H9 (cell line): ENCODE data around the gene GALNT17. TPM values are rescaled to one million over a fixed set of nuclear protein-coding genes. Genes with fewer than 3 reads are reported as not detected.
A peak's percentile ranks its signal among the peaks of the same experiment; 100 is the strongest.

Experiments used
- DNase-seq: peaks from one replicate; pipeline ENCODE4 v3.0.0-alpha.2; 2017
- H2AFZ ChIP-seq: one replicate; pipeline ENCODE4 v1.6.1; 2013; ENCODE audit warnings: mild to moderate bottlenecking, low read length, control low read depth, moderate library complexity
- H2AK5ac ChIP-seq: 2 replicates; pipeline ENCODE4 v1.6.1; 2013; ENCODE audit warnings: low read length, control low read depth, mixed read lengths; ENCODE audit not compliant: insufficient read length
- H2BK120ac ChIP-seq: one replicate; pipeline ENCODE4 v1.6.1; 2013; ENCODE audit warnings: low read depth, mild to moderate bottlenecking, low read length, control low read depth, inconsistent platforms; ENCODE audit not compliant: poor library complexity, severe bottlenecking
- H2BK12ac ChIP-seq: 2 replicates; pipeline ENCODE4 v1.6.1; 2013; ENCODE audit warnings: low read length, control low read depth, mixed read lengths, low read depth; ENCODE audit not compliant: insufficient read length
- H2BK15ac ChIP-seq: 2 replicates; pipeline ENCODE4 v1.6.1; 2013; ENCODE audit warnings: low read depth, low read length, control low read depth
- H2BK20ac ChIP-seq: one replicate; pipeline ENCODE4 v1.6.1; 2013; ENCODE audit warnings: low read depth, mild to moderate bottlenecking, low read length, control low read depth, inconsistent platforms; ENCODE audit not compliant: poor library complexity, severe bottlenecking
- H2BK5ac ChIP-seq: 2 replicates; pipeline ENCODE4 v1.6.1; 2013; ENCODE audit warnings: low read length, control low read depth, mixed read lengths; ENCODE audit not compliant: insufficient read length
- H3K14ac ChIP-seq: 2 replicates; pipeline ENCODE4 v1.6.1; 2013; ENCODE audit warnings: low read length, control low read depth; ENCODE audit not compliant: insufficient read depth
- H3K18ac ChIP-seq: 2 replicates; pipeline ENCODE4 v1.6.1; 2013; ENCODE audit warnings: low read depth, mild to moderate bottlenecking, mixed read lengths, low read length, control low read depth; ENCODE audit not compliant: insufficient read length
- H3K23ac ChIP-seq: 2 replicates; pipeline ENCODE4 v1.6.1; 2013; ENCODE audit warnings: low read length, control low read depth, mixed read lengths, low read depth; ENCODE audit not compliant: insufficient read length
- H3K23me2 ChIP-seq: 2 replicates; pipeline ENCODE4 v1.6.1; 2013; ENCODE audit warnings: low read depth, mild to moderate bottlenecking, mixed read lengths, low read length, control low read depth; ENCODE audit not compliant: insufficient read length, poor library complexity, severe bottlenecking
- H3K27ac ChIP-seq: 2 replicates; pipeline ENCODE4 v1.5.1; 2013; ENCODE audit warnings: low read length, control low read depth, mixed read lengths, low read depth; ENCODE audit not compliant: insufficient read length
- H3K27me3 ChIP-seq: 2 replicates; pipeline ENCODE4 v1.6.1; 2013; ENCODE audit warnings: low read length, control low read depth, inconsistent platforms; ENCODE audit not compliant: insufficient read depth
- H3K4ac ChIP-seq: 2 replicates; pipeline ENCODE4 v1.6.1; 2013; ENCODE audit warnings: low read depth, mild to moderate bottlenecking, control low read depth, inconsistent platforms, low read length, moderate library complexity
- H3K4me1 ChIP-seq: 2 replicates; pipeline ENCODE4 v1.6.1; 2013; ENCODE audit warnings: low read length, control low read depth, inconsistent platforms; ENCODE audit not compliant: insufficient read depth
- H3K4me2 ChIP-seq: 2 replicates; pipeline ENCODE4 v1.6.1; 2013; ENCODE audit warnings: low read length, control low read depth, mixed read lengths; ENCODE audit not compliant: insufficient read length, insufficient read depth
- H3K56ac ChIP-seq: 2 replicates; pipeline ENCODE4 v1.6.1; 2013; ENCODE audit warnings: low read depth, mild to moderate bottlenecking, mixed read lengths, low read length, control low read depth; ENCODE audit not compliant: insufficient read length
- H3K79me1 ChIP-seq: 2 replicates; pipeline ENCODE4 v1.6.1; 2013; ENCODE audit warnings: low read depth, mild to moderate bottlenecking, moderate library complexity, low read length, control low read depth, inconsistent platforms; ENCODE audit not compliant: insufficient read depth, poor library complexity, severe bottlenecking
- H3K79me2 ChIP-seq: 2 replicates; pipeline ENCODE4 v1.6.1; 2013; ENCODE audit warnings: low read length, control low read depth, inconsistent platforms; ENCODE audit not compliant: insufficient read depth
- H3K9ac ChIP-seq: 2 replicates; pipeline ENCODE4 v1.6.1; 2013; ENCODE audit warnings: low read length, control low read depth, mixed read lengths; ENCODE audit not compliant: insufficient read length; ENCODE audit errors: extremely low read depth
- H3K9me3 ChIP-seq: one replicate; pipeline ENCODE4 v1.6.1; 2013; ENCODE audit warnings: low read depth, low read length, inconsistent platforms; ENCODE audit not compliant: control insufficient read depth
- H3T11ph ChIP-seq: one replicate; pipeline ENCODE4 v1.6.1; 2013; ENCODE audit warnings: mild to moderate bottlenecking, low read length, control low read depth, inconsistent platforms
- H4K20me1 ChIP-seq: one replicate; pipeline ENCODE4 v1.6.1; 2013; ENCODE audit not compliant: control insufficient read depth, insufficient read length, insufficient read depth
- H4K5ac ChIP-seq: 2 replicates; pipeline ENCODE4 v1.6.1; 2013; ENCODE audit warnings: low read depth, mild to moderate bottlenecking, mixed read lengths, low read length, control low read depth; ENCODE audit not compliant: insufficient read length
- H4K8ac ChIP-seq: replicated peaks from 2 replicates; pipeline ENCODE4 v1.6.1; 2013; ENCODE audit warnings: low read length, control low read depth, mixed read lengths, low read depth; ENCODE audit not compliant: insufficient read length
- H4K91ac ChIP-seq: 2 replicates; pipeline ENCODE4 v1.6.1; 2013; ENCODE audit warnings: low read depth, mild to moderate bottlenecking, moderate library complexity, mixed read lengths, low read length, control low read depth; ENCODE audit not compliant: insufficient read length
- H3K27ac Mint-ChIP-seq, 3 experiments: 2 replicates in 2 of 3; 3 replicates in 1 of 3; pipeline ENCODE4 v1.8.0; 2020 to 2021; ENCODE audit warnings: mixed read lengths in 3 of 3, mild to moderate bottlenecking in 1 of 3, moderate library complexity in 1 of 3
- H3K27me3 Mint-ChIP-seq: 2 replicates; pipeline ENCODE4 v1.8.0; 2021; ENCODE audit warnings: low read depth, mild to moderate bottlenecking, moderate library complexity, mixed read lengths
- H3K36me3 Mint-ChIP-seq, 3 experiments: 2 replicates in 2 of 3; 3 replicates in 1 of 3; pipeline ENCODE4 v1.8.0; 2020 to 2021; ENCODE audit warnings: low read depth in 3 of 3, mixed read lengths in 3 of 3; ENCODE audit not compliant: insufficient read depth in 1 of 3
- H3K4me1 Mint-ChIP-seq, 2 experiments: 2 replicates each; pipeline ENCODE4 v1.8.0; 2020; ENCODE audit warnings: mixed read lengths in 2 of 2
- H3K4me3 Mint-ChIP-seq, 2 experiments: 2 replicates in 1 of 2; 3 replicates in 1 of 2; pipeline ENCODE4 v1.8.0; 2020 to 2021; ENCODE audit warnings: mild to moderate bottlenecking in 2 of 2, mixed read lengths in 2 of 2, moderate library complexity in 1 of 2
- H3K9me3 Mint-ChIP-seq, 2 experiments: 2 replicates in 1 of 2; 3 replicates in 1 of 2; pipeline ENCODE4 v1.8.0; 2020; ENCODE audit warnings: mild to moderate bottlenecking in 2 of 2, mixed read lengths in 2 of 2, moderate library complexity in 1 of 2
- CTCF ChIP-seq: fragments of 200-600 bp; sonication (generic); conservative IDR thresholded peaks from 3 replicates; pipeline ENCODE4 v1.8.0; 2021; ENCODE audit warnings: antibody characterized with exemption, mild to moderate bottlenecking
- WGBS: extraction: QIAGEN DNeasy Blood & Tissue Kit; methylation state at CpG from one replicate; pipeline ENCODE4 v1.1.7; 2013; ENCODE audit warnings: missing lambda C conversion rate, low lambda C conversion rate, mixed read lengths; ENCODE audit not compliant: insufficient read length; ENCODE audit errors: extremely low coverage; 5-methylcytosine and 5-hydroxymethylcytosine counted together
- total RNA-seq: library from RNA; stranded (reverse); gene quantifications from 2 replicates; pipeline ENCODE4 v1.2.1, GENCODE V29; 2021

GALNT17 gene
- total RNA-seq, 1 experiment from 2014 or later = 43.2 TPM

- H3K4me3 Mint-ChIP-seq = no peak overlapping the region
Observed at GRCh38 chr7:71480791-71481190, 348.8 kb downstream of the GALNT17 start.

More at GRCh38 chr7:71480791-71481190, 348.8 kb downstream of the GALNT17 start:
- H3K27me3 ChIP-seq = no peaks in the 10 kb centered on the region
- no peaks in the 10 kb centered on the region for H3K9me3 ChIP-seq
- H3K4me1 Mint-ChIP-seq = peaks cover 37% of the 10 kb centered on the region in 2 experiments
- no peak for DNase-seq
- no CpG with 5 or more reads among the region's 2 CpGs for WGBS
- H3K14ac ChIP-seq = no peak overlapping the region
- H3K23me2 ChIP-seq = no peaks in the 10 kb centered on the region
- H3K79me1 ChIP-seq = peaks cover 3% of the 10 kb centered on the region
- H3K27ac Mint-ChIP-seq = peak overlapping the region in 2 of 3 experiments; percentile 31 to 82; a peak in 2 of 7 replicates
- no peak overlapping the region for H3K23ac ChIP-seq
- H3K27me3 Mint-ChIP-seq = no peaks in the 10 kb centered on the region
- no peak overlapping the region for H4K5ac ChIP-seq
- no peak overlapping the region for H3K56ac ChIP-seq
- no peak overlapping the region for H3K9ac ChIP-seq
- no peak overlapping the region for H3K4ac ChIP-seq
- H2AFZ ChIP-seq = no peak overlapping the region
- H2BK15ac ChIP-seq = no peak overlapping the region
- H3K79me2 ChIP-seq = peaks cover 4% of the 10 kb centered on the region; the same call in 1 of the 2 replicates
- H2BK12ac ChIP-seq = no peak overlapping the region
- no peak overlapping the region for H3K27ac ChIP-seq
- H3K9me3 Mint-ChIP-seq = peaks cover 3 to 4% of the 10 kb centered on the region in 2 experiments
- peaks cover 6 to 17% (median 10%) of the 10 kb centered on the region in 3 experiments for H3K36me3 Mint-ChIP-seq
- H4K91ac ChIP-seq = no peak overlapping the region
- H3K4me2 ChIP-seq = no peak overlapping the region
- H2AK5ac ChIP-seq = no peak overlapping the region
- no peak overlapping the region for H2BK5ac ChIP-seq
- TF ChIP-seq CTCF = no peak
- no peak overlapping the region for H3T11ph ChIP-seq
- no peaks in the 10 kb centered on the region; the same call in 1 of the 2 replicates for H3K4me1 ChIP-seq
- peak overlapping the region; percentile 55 for H3K18ac ChIP-seq
- no peak overlapping the region for H2BK20ac ChIP-seq
- H4K8ac ChIP-seq = no peak overlapping the region
- no peak overlapping the region for H2BK120ac ChIP-seq
- no peaks in the 10 kb centered on the region for H4K20me1 ChIP-seq
